Measurements from ENCODE around the gene FECH.

GRCh38 chr18:57542812-57543427, 43.6 kb downstream of the FECH start:
- no peak for TF ChIP-seq CTCF (optimal IDR thresholded peaks at IDR 0.05 in 1 of 3, IDR thresholded peaks at IDR 0.05 in 1 of 3, conservative IDR thresholded peaks at IDR 0.05 in 1 of 3; ENCODE audit: extremely low read depth in 1 of 3, insufficient read depth in 2 of 3, low read length in 3 of 3)
- TF ChIP-seq EZH2 (IDR thresholded peaks at IDR 0.05; ENCODE audit: low read length), result no peak
